Caco-2 (cell line): ENCODE data around the gene SLC13A4. TPM values are rescaled to one million over a fixed set of nuclear protein-coding genes. Genes with fewer than 3 reads are reported as not detected.

Source experiments
- BruUV-seq: library from RNA; stranded (reverse); fragments of 400-500 nt; replicated peaks from 2 replicates; lab custom pipeline; 2021; lab: Mats Ljungman, UMichigan
- CTCF ChIA-PET: fragments of 300-600 bp; sonication (Branson Sonifier 250); formaldehyde crosslinking; loops from one replicate; lab custom pipeline; 2022; ENCODE audit warnings: antibody characterized with exemption; lab: Charles Lee
- POLR2A ChIA-PET: fragments of 300-600 bp; sonication (Branson Sonifier 250); formaldehyde crosslinking; loops from one replicate; lab custom pipeline; 2022; ENCODE audit warnings: antibody characterized with exemption; lab: Charles Lee
- DNase-seq, 2 experiments: peaks; one replicate each; pipeline versions ENCODE4 v3.0.0 to v3.0.0-alpha.2; 2020 to 2022
- H3K27me3 ChIP-seq: replicated peaks from 2 replicates; pipeline ENCODE4 v1.6.0; 2011; ENCODE audit warnings: low read length; ENCODE audit not compliant: control insufficient read depth, insufficient read depth
- H3K36me3 ChIP-seq: 2 replicates; pipeline ENCODE4 v1.5.1; 2011; ENCODE audit warnings: low read length; ENCODE audit not compliant: control insufficient read depth, insufficient read depth
- H3K4me1 ChIP-seq: fragments of 250-450 bp; sonication (Bioruptor Pico); 2 replicates; pipeline ENCODE4 v1.5.1; 2020; ENCODE audit warnings: mild to moderate bottlenecking
- H3K4me3 ChIP-seq: 2 replicates; pipeline ENCODE4 v1.5.1; 2011; ENCODE audit warnings: low read depth, mild to moderate bottlenecking, control low read depth, low read length
- H3K9me3 ChIP-seq: fragments of 250-450 bp; sonication (Bioruptor Pico); 2 replicates; pipeline ENCODE4 v1.5.1; 2020; ENCODE audit warnings: mild to moderate bottlenecking, moderate library complexity
- H3K27ac Mint-ChIP-seq: one replicate; pipeline ENCODE4 v1.8.0; 2022; ENCODE audit warnings: mixed read lengths; ENCODE audit not compliant: unreplicated experiment
- H3K27me3 Mint-ChIP-seq: one replicate; pipeline ENCODE4 v1.8.0; 2022; ENCODE audit warnings: mixed read lengths; ENCODE audit not compliant: insufficient read depth, unreplicated experiment
- H3K36me3 Mint-ChIP-seq: one replicate; pipeline ENCODE4 v1.8.0; 2022; ENCODE audit warnings: mild to moderate bottlenecking, mixed read lengths; ENCODE audit not compliant: insufficient read depth, unreplicated experiment
- H3K4me1 Mint-ChIP-seq: one replicate; pipeline ENCODE4 v1.8.0; 2022; ENCODE audit warnings: low read depth, mixed read lengths; ENCODE audit not compliant: unreplicated experiment
- H3K4me3 Mint-ChIP-seq: one replicate; pipeline ENCODE4 v1.8.0; 2022; ENCODE audit warnings: mild to moderate bottlenecking, moderate library complexity, mixed read lengths; ENCODE audit not compliant: unreplicated experiment
- H3K9me3 Mint-ChIP-seq: one replicate; pipeline ENCODE4 v1.8.0; 2022; ENCODE audit warnings: mixed read lengths; ENCODE audit not compliant: unreplicated experiment
- CTCF ChIP-seq, 2 experiments: fragments of 200-600 bp in 1 of 2; IDR thresholded peaks; 1 replicate in 1 of 2; 2 replicates in 1 of 2; pipeline versions ENCODE4 v1.5.1 to v1.8.0; 2011 to 2022; ENCODE audit warnings: antibody characterized with exemption in 1 of 2, control low read depth in 1 of 2, inconsistent platforms in 1 of 2, low read depth in 1 of 2, low read length in 1 of 2, mild to moderate bottlenecking in 1 of 2, moderate library complexity in 1 of 2; ENCODE audit not compliant: insufficient read depth in 1 of 2, severe bottlenecking in 1 of 2, unreplicated experiment in 1 of 2
- intact Hi-C: fragments of 100-400 bp; cut with micrococcal nuclease; formaldehyde crosslinking; loops from one replicate; pipeline ENCODE4 v1.10.0; 2022; ENCODE audit not compliant: unreplicated experiment
- total RNA-seq: library from RNA; stranded (reverse); gene quantifications from 2 replicates; pipeline ENCODE4 v1.2.3, GENCODE V29; 2022

Gene SLC13A4
- total RNA-seq, 1 experiment from 2014 or later: not detected

DNA sequence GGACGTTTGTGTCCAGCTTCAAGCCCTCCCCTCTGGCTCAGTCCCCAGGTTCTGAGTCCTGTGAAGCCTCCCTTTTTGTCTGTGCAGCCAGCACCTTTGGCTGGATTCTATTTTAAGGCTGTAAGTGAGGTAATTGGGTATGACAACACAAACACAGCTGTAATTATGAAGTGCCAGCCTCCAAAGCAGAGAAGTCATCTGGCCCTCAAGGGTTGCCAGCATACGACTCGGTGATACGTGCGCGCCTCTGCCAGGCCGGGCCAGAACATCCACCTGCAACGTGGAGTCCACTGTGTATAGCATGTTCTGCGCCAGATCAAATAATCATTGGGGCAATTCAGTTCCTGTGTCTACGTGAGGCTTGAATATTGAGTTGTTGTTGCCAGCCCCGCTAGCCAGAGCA lies 27.4 kb upstream of the SLC13A4 start:
- H3K36me3 Mint-ChIP-seq: no peaks in the 10 kb centered on the region
- DNase-seq: no peak
- ChIA-PET POLR2A (no interaction called here), CTCF (no interaction called here)
- no peak for TF ChIP-seq CTCF (IDR thresholded peaks at IDR 0.05; ENCODE audit: insufficient read depth in 1 of 2, low read depth in 1 of 2, low read length in 1 of 2, severe bottlenecking in 1 of 2, unreplicated experiment in 1 of 2)
- no peaks in the 10 kb centered on the region for H3K27me3 Mint-ChIP-seq
- Histone ChIP-seq H3K27me3 (no peaks in the 10 kb centered on the region), H3K36me3 (no peaks in the 10 kb centered on the region), H3K4me1 (peaks cover 18% of the 10 kb centered on the region), H3K4me3 (no peak overlapping the region), H3K9me3 (no peaks in the 10 kb centered on the region)
- no TSS peak for BruUV-seq
- H3K9me3 Mint-ChIP-seq: no peaks in the 10 kb centered on the region
- no peak overlapping the region for H3K4me3 Mint-ChIP-seq
- intact Hi-C loops: no loop called here
- no peak overlapping the region for H3K27ac Mint-ChIP-seq
- peaks cover 11% of the 10 kb centered on the region for H3K4me1 Mint-ChIP-seq

DNA sequence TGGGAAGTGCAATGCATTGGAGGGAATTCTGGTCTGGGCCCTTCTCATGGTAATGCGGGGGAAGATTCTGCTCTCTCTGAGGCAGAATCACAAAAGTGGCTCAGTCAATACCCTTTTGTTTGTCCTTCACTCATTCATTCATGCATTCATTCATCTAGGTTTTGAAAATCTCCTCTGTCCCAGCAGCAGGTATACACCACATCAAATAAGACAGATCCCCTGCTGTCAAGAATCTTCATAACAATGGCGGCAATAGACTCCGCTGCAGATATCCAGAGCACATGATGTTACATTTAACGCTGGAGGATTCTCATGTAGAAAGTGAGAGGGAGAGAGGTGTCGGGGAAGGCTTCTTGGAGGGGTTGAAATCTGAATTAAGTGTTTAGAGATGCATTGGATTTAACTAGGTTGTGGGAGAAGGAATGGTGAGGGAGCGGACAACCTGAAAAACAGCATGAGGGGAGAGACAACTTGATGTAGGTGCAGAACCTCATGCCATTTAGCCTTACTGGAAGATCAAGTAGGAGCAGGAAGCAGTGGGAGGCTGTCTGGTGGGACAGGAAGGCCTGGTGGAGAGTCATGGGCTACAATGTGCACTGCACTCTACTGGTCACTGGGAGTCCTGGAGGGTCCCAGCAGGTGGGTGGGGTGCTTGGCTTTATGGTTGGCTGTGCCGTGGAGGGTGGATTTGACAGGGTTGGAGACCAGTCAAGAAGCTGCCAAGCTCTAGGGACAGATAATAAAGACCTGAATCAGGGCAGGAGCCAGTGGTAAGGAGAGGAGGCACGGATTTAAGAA lies 25.8 kb upstream of the SLC13A4 start:
- BruUV-seq: no TSS peak
- Mint-ChIP-seq H3K9me3 (no peaks in the 10 kb centered on the region), H3K27me3 (no peaks in the 10 kb centered on the region), H3K36me3 (no peaks in the 10 kb centered on the region), H3K27ac (no peak overlapping the region), H3K4me3 (no peak overlapping the region), H3K4me1 (peaks cover 3% of the 10 kb centered on the region)
- DNase-seq: no peak
- no peaks in the 10 kb centered on the region for H3K36me3 ChIP-seq
- POLR2A ChIA-PET: no interaction called here
- peaks cover 3% of the 10 kb centered on the region for H3K4me1 ChIP-seq
- CTCF ChIA-PET: no interaction called here
- no peak overlapping the region for H3K4me3 ChIP-seq
- intact Hi-C loops: no loop called here
- no peaks in the 10 kb centered on the region for H3K27me3 ChIP-seq
- H3K9me3 ChIP-seq: no peaks in the 10 kb centered on the region
- no peak for TF ChIP-seq CTCF (IDR thresholded peaks at IDR 0.05; ENCODE audit: insufficient read depth in 1 of 2, low read depth in 1 of 2, low read length in 1 of 2, severe bottlenecking in 1 of 2, unreplicated experiment in 1 of 2)

DNA sequence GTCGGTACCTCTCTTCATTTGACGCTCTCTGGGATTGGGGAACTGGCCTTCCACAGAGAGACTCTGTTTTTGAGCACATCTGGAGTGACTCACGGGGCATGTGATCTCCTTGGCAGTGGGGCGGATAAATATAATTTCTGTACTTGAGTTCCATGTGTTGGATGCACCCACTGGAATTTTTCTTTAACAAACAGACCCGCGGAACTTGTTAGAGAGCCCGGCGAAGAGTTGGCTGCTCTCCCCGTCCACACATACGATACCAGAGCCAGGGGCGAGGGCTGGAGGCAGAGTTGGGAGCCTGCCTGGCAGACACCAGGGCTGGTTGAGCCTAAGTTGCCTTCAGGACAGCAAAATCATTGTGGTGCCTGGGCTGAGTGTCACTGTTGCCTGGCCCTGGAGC lies 20.8 kb upstream of the SLC13A4 start, which contains the start of gene FAM180A:
Gene FAM180A, minus strand, starts transcription at position 44 of the 400 bp plus-strand sequence. CDS start 233 bp downstream, outside the sequence.
- no peak for DNase-seq
- Mint-ChIP-seq H3K27me3 (no peaks in the 10 kb centered on the region), H3K9me3 (no peaks in the 10 kb centered on the region), H3K36me3 (no peaks in the 10 kb centered on the region), H3K4me1 (no peaks in the 10 kb centered on the region), H3K4me3 (no peak within 1 kb of the TSS), H3K27ac (no peak within 1 kb of the TSS)
- H3K4me1 ChIP-seq: peaks cover 1% of the 10 kb centered on the region; the same call in 1 of the 2 replicates
- no TSS peak for BruUV-seq
- ChIA-PET POLR2A (no interaction called here), CTCF (no interaction called here)
- TF ChIP-seq CTCF (IDR thresholded peaks at IDR 0.05; ENCODE audit: insufficient read depth in 1 of 2, low read depth in 1 of 2, low read length in 1 of 2, severe bottlenecking in 1 of 2, unreplicated experiment in 1 of 2): no peak
- intact Hi-C loops: no loop called here
- no peaks in the 10 kb centered on the region for H3K9me3 ChIP-seq
- H3K36me3 ChIP-seq: no peaks in the 10 kb centered on the region
- H3K27me3 ChIP-seq: no peaks in the 10 kb centered on the region
- H3K4me3 ChIP-seq: no peak within 1 kb of the TSS
